ENCODE results near the gene PRKN.

DNA sequence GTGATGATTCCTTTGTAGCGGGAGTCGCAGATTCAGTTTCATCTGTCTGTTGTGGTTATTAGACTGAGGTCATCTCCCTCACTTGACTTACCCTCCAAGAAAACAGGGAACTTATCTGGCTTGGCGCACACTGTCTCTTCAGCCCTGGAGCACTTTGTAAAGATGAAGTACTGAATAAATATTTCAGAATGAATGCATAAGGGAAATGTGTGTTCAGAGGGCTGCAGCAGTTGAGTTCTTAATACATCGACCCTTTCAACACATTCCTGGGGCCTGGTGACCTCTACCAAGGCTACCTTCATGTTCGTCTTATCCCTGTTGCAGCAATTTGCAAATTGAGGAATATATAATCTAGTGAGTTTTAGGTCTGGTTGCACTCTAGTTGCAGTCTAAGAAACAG, 801.2 kb downstream of the PRKN start:
- TF ChIP-seq EZH2phosphoT487 (IDR thresholded peaks at IDR 0.05; ENCODE audit: low read length) (no peak), EZH2 (optimal IDR thresholded peaks at IDR 0.05; ENCODE audit: low read depth, low read length) (no peak)
- TF ChIP-seq, protein P1, sequence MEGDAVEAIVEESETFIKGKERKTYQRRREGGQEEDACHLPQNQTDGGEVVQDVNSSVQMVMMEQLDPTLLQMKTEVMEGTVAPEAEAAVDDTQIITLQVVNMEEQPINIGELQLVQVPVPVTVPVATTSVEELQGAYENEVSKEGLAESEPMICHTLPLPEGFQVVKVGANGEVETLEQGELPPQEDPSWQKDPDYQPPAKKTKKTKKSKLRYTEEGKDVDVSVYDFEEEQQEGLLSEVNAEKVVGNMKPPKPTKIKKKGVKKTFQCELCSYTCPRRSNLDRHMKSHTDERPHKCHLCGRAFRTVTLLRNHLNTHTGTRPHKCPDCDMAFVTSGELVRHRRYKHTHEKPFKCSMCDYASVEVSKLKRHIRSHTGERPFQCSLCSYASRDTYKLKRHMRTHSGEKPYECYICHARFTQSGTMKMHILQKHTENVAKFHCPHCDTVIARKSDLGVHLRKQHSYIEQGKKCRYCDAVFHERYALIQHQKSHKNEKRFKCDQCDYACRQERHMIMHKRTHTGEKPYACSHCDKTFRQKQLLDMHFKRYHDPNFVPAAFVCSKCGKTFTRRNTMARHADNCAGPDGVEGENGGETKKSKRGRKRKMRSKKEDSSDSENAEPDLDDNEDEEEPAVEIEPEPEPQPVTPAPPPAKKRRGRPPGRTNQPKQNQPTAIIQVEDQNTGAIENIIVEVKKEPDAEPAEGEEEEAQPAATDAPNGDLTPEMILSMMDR (IDR thresholded peaks at IDR 0.05; ENCODE audit: low read length): no peak
